ENCODE measurements around the gene TTLL7.
A peak's percentile ranks its signal among the peaks of the same experiment; 100 is the strongest.

TTLL7 gene

GRCh38 chr1:83860490-83861221 lies 138.3 kb downstream of the TTLL7 start:
- Histone ChIP-seq H3K36me3 (replicated peaks; ENCODE audit: low read depth, low read length) (no peaks in the 10 kb centered on the region), H3K27me3 (ENCODE audit: low read depth, low read length) (no peaks in the 10 kb centered on the region), H2AFZ (ENCODE audit: low read depth, low read length) (peak overlapping the region; percentile 99), H3K4me2 (ENCODE audit: low read length) (peak overlapping the region; percentile 84), H3K4me3 (ENCODE audit: low read length) (peak overlapping the region; percentile 92), H3K27ac (ENCODE audit: low read length) (peak overlapping the region; percentile 49), H3K9ac (ENCODE audit: low read length) (peak overlapping the region; percentile 83), H3K9me3 (ENCODE audit: insufficient read depth, low read length) (no peaks in the 10 kb centered on the region), H3K4me1 (ENCODE audit: low read length) (peaks cover 32% of the 10 kb centered on the region), H3K79me2 (ENCODE audit: low read length) (no peaks in the 10 kb centered on the region), H4K20me1 (ENCODE audit: insufficient read depth, low read length) (no peaks in the 10 kb centered on the region)
- TF ChIP-seq EZH2phosphoT487 (IDR thresholded peaks at IDR 0.05; ENCODE audit: low read depth) (no peak), CTCF (IDR thresholded peaks at IDR 0.05; ENCODE audit: low read depth, low read length) (peak; percentile 71)

DNA sequence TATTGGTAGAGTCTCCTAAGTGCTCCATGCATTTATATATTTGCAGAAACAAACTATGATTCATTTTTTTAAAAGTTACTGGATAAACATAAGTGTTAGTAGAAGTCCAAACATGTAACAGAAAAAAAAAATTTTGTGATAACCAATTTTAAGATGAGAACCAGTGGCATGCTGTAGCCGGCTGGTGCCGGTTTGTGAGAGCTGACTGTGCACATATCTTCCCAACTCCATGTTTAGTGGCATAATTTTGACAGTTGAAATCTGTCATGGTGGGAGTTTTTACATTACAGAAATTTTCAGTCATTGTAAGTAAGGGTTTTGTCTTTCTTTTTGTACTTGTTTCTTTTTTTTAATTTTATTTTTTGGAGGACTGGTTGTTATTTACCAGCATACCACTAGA lies 141.2 kb downstream of the TTLL7 start:
- no peak overlapping the region for H2AFZ ChIP-seq (ENCODE audit: low read depth, low read length)
- H3K9me3 ChIP-seq (ENCODE audit: insufficient read depth, low read length), result no peaks in the 10 kb centered on the region
- H4K20me1 ChIP-seq (ENCODE audit: insufficient read depth, low read length), result no peaks in the 10 kb centered on the region
- peaks cover 32% of the 10 kb centered on the region for H3K4me1 ChIP-seq (ENCODE audit: low read length)
- no peaks in the 10 kb centered on the region for H3K27me3 ChIP-seq (ENCODE audit: low read depth, low read length)
- no peak overlapping the region for H3K27ac ChIP-seq (ENCODE audit: low read length)
- H3K36me3 ChIP-seq (replicated peaks; ENCODE audit: low read depth, low read length), result no peaks in the 10 kb centered on the region
- TF ChIP-seq CTCF (IDR thresholded peaks at IDR 0.05; ENCODE audit: low read depth, low read length), result no peak
- TF ChIP-seq EZH2phosphoT487 (IDR thresholded peaks at IDR 0.05; ENCODE audit: low read depth), result no peak
- no peak overlapping the region for H3K4me3 ChIP-seq (ENCODE audit: low read length)
- H3K79me2 ChIP-seq (ENCODE audit: low read length), result no peaks in the 10 kb centered on the region
- H3K9ac ChIP-seq (ENCODE audit: low read length), result no peak overlapping the region
- no peak overlapping the region for H3K4me2 ChIP-seq (ENCODE audit: low read length)

GRCh38 chr1:83857103-83857502 lies 141.8 kb downstream of the TTLL7 start:
- no peak overlapping the region for H3K27ac ChIP-seq (ENCODE audit: low read length)
- H3K9me3 ChIP-seq (ENCODE audit: insufficient read depth, low read length), result no peaks in the 10 kb centered on the region
- TF ChIP-seq EZH2phosphoT487 (IDR thresholded peaks at IDR 0.05; ENCODE audit: low read depth) (no peak), CTCF (IDR thresholded peaks at IDR 0.05; ENCODE audit: low read depth, low read length) (peak; percentile 55)
- H3K79me2 ChIP-seq (ENCODE audit: low read length), result no peaks in the 10 kb centered on the region
- no peaks in the 10 kb centered on the region for H4K20me1 ChIP-seq (ENCODE audit: insufficient read depth, low read length)
- no peak overlapping the region for H3K4me3 ChIP-seq (ENCODE audit: low read length)
- H3K27me3 ChIP-seq (ENCODE audit: low read depth, low read length), result no peaks in the 10 kb centered on the region
- H2AFZ ChIP-seq (ENCODE audit: low read depth, low read length), result no peak overlapping the region
- H3K4me1 ChIP-seq (ENCODE audit: low read length), result peaks cover 32% of the 10 kb centered on the region
- no peaks in the 10 kb centered on the region for H3K36me3 ChIP-seq (replicated peaks; ENCODE audit: low read depth, low read length)
- no peak overlapping the region for H3K9ac ChIP-seq (ENCODE audit: low read length)
- H3K4me2 ChIP-seq (ENCODE audit: low read length), result no peak overlapping the region

DNA sequence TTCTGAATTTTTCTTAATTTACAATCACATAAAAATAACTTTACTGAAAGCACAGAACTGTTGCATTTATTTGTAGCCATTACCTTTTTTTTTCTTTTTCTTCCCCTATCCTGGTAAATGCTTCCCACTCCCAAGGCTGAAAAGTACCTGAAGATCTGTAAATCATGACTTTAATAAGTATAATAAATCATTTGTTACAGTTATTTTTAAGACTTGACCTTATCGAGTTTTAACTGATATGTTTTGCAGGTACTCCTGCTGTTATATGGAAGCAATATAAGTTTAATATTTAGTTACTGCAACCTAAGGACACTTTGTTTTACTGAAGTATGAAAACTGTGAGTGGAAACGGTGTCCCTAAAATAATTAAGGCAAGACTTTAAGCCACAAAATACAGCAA lies 142.6 kb downstream of the TTLL7 start:
- Histone ChIP-seq H3K27me3 (ENCODE audit: low read depth, low read length) (no peaks in the 10 kb centered on the region), H3K4me2 (ENCODE audit: low read length) (no peak overlapping the region)

More for the DNA sequence above, 142.6 kb downstream of the TTLL7 start:
- no peaks in the 10 kb centered on the region for H3K36me3 ChIP-seq (replicated peaks; ENCODE audit: low read depth, low read length)
- peaks cover 29% of the 10 kb centered on the region for H3K4me1 ChIP-seq (ENCODE audit: low read length)
- H2AFZ ChIP-seq (ENCODE audit: low read depth, low read length), result no peak overlapping the region
- no peaks in the 10 kb centered on the region for H4K20me1 ChIP-seq (ENCODE audit: insufficient read depth, low read length)
- H3K9me3 ChIP-seq (ENCODE audit: insufficient read depth, low read length), result no peaks in the 10 kb centered on the region
- H3K79me2 ChIP-seq (ENCODE audit: low read length), result no peaks in the 10 kb centered on the region
- H3K9ac ChIP-seq (ENCODE audit: low read length), result no peak overlapping the region
- no peak overlapping the region for H3K27ac ChIP-seq (ENCODE audit: low read length)
- H3K4me3 ChIP-seq (ENCODE audit: low read length), result no peak overlapping the region
- TF ChIP-seq CTCF (IDR thresholded peaks at IDR 0.05; ENCODE audit: low read depth, low read length), result no peak
- TF ChIP-seq EZH2phosphoT487 (IDR thresholded peaks at IDR 0.05; ENCODE audit: low read depth), result no peak
